HL-60/S4 treated with phorbol 12-myristate 13-acetate at 8.2 ng/mL for 4 days and 3 days (cell line): ENCODE results near the gene COQ3.
"Not testable (repeated sequence)": the region's sequence is repeated elsewhere in the genome, so short reads cannot be mapped to it uniquely, and the experiment has no call there.

Experiments used
- in situ Hi-C: fragments of 300-500 bp; cut with MboI; formaldehyde crosslinking; loops from 2 replicates; pipeline ENCODE4 v1.15.0; 2022; ENCODE audit warnings: low sequenced_read_pairs

Gene COQ3

GRCh38 chr6:99390896-99391295, 3.1 kb downstream of the COQ3 start:
- in situ Hi-C loops, result no loop called here

- in situ Hi-C loops, result no loop called here
Measured at GRCh38 chr6:99384507-99384906, 9.5 kb downstream of the COQ3 start.

- in situ Hi-C loops, result no loop called here
Measured at GRCh38 chr6:99378636-99379035, 15.4 kb downstream of the COQ3 start.

GRCh38 chr6:99369533-99369932, 24.5 kb downstream of the COQ3 start:
- in situ Hi-C loops, result no loop called here

GRCh38 chr6:99366852-99367251, 27.1 kb downstream of the COQ3 start:
- in situ Hi-C loops, result no loop called here

- in situ Hi-C loops, result no loop called here
Measured at GRCh38 chr6:99364026-99364425, 30.0 kb downstream of the COQ3 start.

GRCh38 chr6:99362678-99363268, 31.2 kb downstream of the COQ3 start:
- in situ Hi-C loops, result no loop called here

GRCh38 chr6:99359800-99360199, 34.2 kb downstream of the COQ3 start:
- in situ Hi-C loops, result no loop called here

- in situ Hi-C loops, result no loop called here
Measured at GRCh38 chr6:99356641-99357040, 37.4 kb downstream of the COQ3 start.

GRCh38 chr6:99354983-99355382, 39.0 kb downstream of the COQ3 start:
- in situ Hi-C loops, result no loop called here

GRCh38 chr6:99353126-99353525, 40.9 kb downstream of the COQ3 start:
- in situ Hi-C loops, result no loop called here

- in situ Hi-C loops, result no loop called here
Measured at GRCh38 chr6:99350573-99350972, 43.4 kb downstream of the COQ3 start.

GRCh38 chr6:99349171-99350141, 44.5 kb downstream of the COQ3 start, which contains the start of gene FAXC:
TSS of gene FAXC (minus strand) at chr6:99349674. CDS start at chr6:99349372, 302 bp downstream.
- in situ Hi-C loops, result no loop called here

GRCh38 chr6:99348288-99349170, 45.5 kb downstream of the COQ3 start:
- in situ Hi-C loops, result no loop called here

GRCh38 chr6:99347804-99348203, 46.2 kb downstream of the COQ3 start:
- in situ Hi-C loops, result no loop called here

GRCh38 chr6:99346595-99346994, 47.4 kb downstream of the COQ3 start:
- in situ Hi-C loops, result no loop called here

- in situ Hi-C loops, result no loop called here
Measured at GRCh38 chr6:99345164-99345563, 48.8 kb downstream of the COQ3 start.

GRCh38 chr6:99344289-99344688, 49.7 kb downstream of the COQ3 start:
- in situ Hi-C loops, result no loop called here

- in situ Hi-C loops, result no loop called here
Measured at GRCh38 chr6:99341862-99342455, 52.0 kb downstream of the COQ3 start.

- in situ Hi-C loops, result no loop called here
Measured at GRCh38 chr6:99338188-99338587, 55.8 kb downstream of the COQ3 start.

GRCh38 chr6:99335298-99335697, 58.7 kb downstream of the COQ3 start:
- in situ Hi-C loops, result not testable (repeated sequence)
